ENCODE results near the gene C22orf39. TPM values are rescaled to one million over a fixed set of nuclear protein-coding genes. Genes with fewer than 3 reads are reported as not detected.

C22orf39 gene
- total RNA-seq, 4 donors from 2014 or later = 46.8 to 47.9 (median 47.1) TPM

DNA sequence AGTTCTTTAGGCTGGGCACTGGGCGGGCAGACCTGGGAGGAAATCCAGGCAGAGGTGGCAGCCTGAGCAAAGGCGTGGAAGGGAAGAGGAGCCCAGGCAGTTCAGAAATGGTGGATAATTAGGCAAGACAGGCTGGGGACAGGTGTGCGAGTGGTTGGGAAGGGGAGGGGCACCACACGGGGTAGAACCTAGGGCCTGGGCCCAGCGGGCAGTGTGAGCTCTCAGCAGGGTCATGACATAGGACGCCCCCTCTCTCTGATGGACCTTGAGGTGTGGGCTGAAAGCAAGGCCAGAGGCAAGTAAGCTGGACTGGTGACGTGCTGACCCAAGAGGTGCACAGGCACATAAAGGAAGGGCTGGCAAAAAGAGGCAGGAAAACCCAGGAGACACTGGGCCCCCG, 24.7 kb upstream of the C22orf39 start:
- no peak for DNase-seq
- H3K4me3 ChIP-seq = no peak overlapping the region
- TF ChIP-seq, protein P1, sequence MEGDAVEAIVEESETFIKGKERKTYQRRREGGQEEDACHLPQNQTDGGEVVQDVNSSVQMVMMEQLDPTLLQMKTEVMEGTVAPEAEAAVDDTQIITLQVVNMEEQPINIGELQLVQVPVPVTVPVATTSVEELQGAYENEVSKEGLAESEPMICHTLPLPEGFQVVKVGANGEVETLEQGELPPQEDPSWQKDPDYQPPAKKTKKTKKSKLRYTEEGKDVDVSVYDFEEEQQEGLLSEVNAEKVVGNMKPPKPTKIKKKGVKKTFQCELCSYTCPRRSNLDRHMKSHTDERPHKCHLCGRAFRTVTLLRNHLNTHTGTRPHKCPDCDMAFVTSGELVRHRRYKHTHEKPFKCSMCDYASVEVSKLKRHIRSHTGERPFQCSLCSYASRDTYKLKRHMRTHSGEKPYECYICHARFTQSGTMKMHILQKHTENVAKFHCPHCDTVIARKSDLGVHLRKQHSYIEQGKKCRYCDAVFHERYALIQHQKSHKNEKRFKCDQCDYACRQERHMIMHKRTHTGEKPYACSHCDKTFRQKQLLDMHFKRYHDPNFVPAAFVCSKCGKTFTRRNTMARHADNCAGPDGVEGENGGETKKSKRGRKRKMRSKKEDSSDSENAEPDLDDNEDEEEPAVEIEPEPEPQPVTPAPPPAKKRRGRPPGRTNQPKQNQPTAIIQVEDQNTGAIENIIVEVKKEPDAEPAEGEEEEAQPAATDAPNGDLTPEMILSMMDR (IDR thresholded peaks at IDR 0.05) = no peak
- no peak for TF ChIP-seq POLR2A (IDR thresholded peaks at IDR 0.05)
- H3K27ac ChIP-seq = no peak overlapping the region
- peaks cover 0 to 82% (median 0%) of the 10 kb centered on the region in 3 donors for H3K36me3 ChIP-seq
- H3K27me3 ChIP-seq = no peaks in the 10 kb centered on the region
- H3K4me1 ChIP-seq = peaks cover 0 to 3% (median 0%) of the 10 kb centered on the region in 4 donors
- H3K9me3 ChIP-seq = no peaks in the 10 kb centered on the region

- no peak for DNase-seq
- Histone ChIP-seq H3K36me3 (peaks cover 0 to 88% (median 0%) of the 10 kb centered on the region in 3 donors), H3K4me3 (no peak overlapping the region), H3K9me3 (no peaks in the 10 kb centered on the region), H3K4me1 (no peaks in the 10 kb centered on the region), H3K27me3 (no peaks in the 10 kb centered on the region), H3K27ac (no peak overlapping the region)
- TF ChIP-seq, protein P1 (IDR thresholded peaks at IDR 0.05) = no peak
- no peak for TF ChIP-seq POLR2A (IDR thresholded peaks at IDR 0.05)
Observed at GRCh38 chr22:19471572-19471971, 24.1 kb upstream of the C22orf39 start.

GRCh38 chr22:19470010-19470409, 22.5 kb upstream of the C22orf39 start:
- no peak overlapping the region for H3K4me3 ChIP-seq
- H3K27me3 ChIP-seq = no peaks in the 10 kb centered on the region
- no peak for DNase-seq
- no peaks in the 10 kb centered on the region for H3K9me3 ChIP-seq
- no peak overlapping the region for H3K27ac ChIP-seq
- TF ChIP-seq, protein P1 (IDR thresholded peaks at IDR 0.05) = no peak
- TF ChIP-seq POLR2A (IDR thresholded peaks at IDR 0.05) = no peak
- no peaks in the 10 kb centered on the region for H3K4me1 ChIP-seq
- peaks cover 0 to 100% (median 2%) of the 10 kb centered on the region in 3 donors for H3K36me3 ChIP-seq

- Histone ChIP-seq H3K27me3 (no peaks in the 10 kb centered on the region), H3K4me1 (no peaks in the 10 kb centered on the region), H3K9me3 (no peaks in the 10 kb centered on the region), H3K4me3 (no peak overlapping the region), H3K27ac (no peak overlapping the region), H3K36me3 (peaks cover 0 to 100% (median 2%) of the 10 kb centered on the region in 3 donors)
- TF ChIP-seq, protein P1 (IDR thresholded peaks at IDR 0.05) = no peak
- TF ChIP-seq POLR2A (IDR thresholded peaks at IDR 0.05) = no peak
- no peak for DNase-seq
Observed at GRCh38 chr22:19469421-19469820, 21.9 kb upstream of the C22orf39 start.

DNA sequence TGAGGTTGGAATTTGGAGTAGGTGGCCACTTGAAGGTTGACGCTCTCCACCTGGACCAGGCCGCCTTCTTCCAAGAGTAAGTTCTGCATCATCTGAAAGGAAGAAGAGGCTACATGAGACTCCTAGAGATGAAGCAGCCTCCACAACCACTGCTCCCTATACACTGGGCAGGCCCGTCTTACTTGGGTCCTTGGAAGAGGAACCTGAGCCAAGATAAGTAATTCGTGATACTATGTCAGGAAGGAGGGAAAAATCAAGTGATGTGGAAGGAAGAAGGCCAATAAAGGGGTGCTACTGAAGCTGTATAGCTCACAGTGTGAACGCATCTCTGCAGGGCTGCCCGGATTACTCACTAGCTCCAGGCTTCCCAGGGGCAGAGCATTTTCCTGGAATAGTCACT, 20.4 kb upstream of the C22orf39 start:
- Histone ChIP-seq H3K27me3 (no peaks in the 10 kb centered on the region), H3K9me3 (no peaks in the 10 kb centered on the region), H3K4me1 (no peaks in the 10 kb centered on the region), H3K27ac (no peak overlapping the region), H3K4me3 (no peak overlapping the region), H3K36me3 (peaks cover 0 to 98% (median 2%) of the 10 kb centered on the region in 3 donors)
- DNase-seq = no peak
- TF ChIP-seq POLR2A (IDR thresholded peaks at IDR 0.05) = no peak
- TF ChIP-seq, protein P1 (IDR thresholded peaks at IDR 0.05) = no peak

Measured in Peyer's patch (tissue), 4 donors.